Adrenal gland (tissue), 12 donors: Measurements from ENCODE around the gene BCL2. TPM values are rescaled to one million over a fixed set of nuclear protein-coding genes. Genes with fewer than 3 reads are reported as not detected.

ENCODE experiments used
- DNase-seq, 7 donors: peaks; one replicate each; pipeline ENCODE4 v3.0.0-alpha.2; 2019 to 2020
- H3K27ac ChIP-seq, 5 donors: fragments of 200-600 bp; sonication (generic) in 4 of 5; 1 replicate in 3 of 5; 2 replicates in 2 of 5; pipeline versions ENCODE4 v1.5.1 to v1.8.0; 2016 to 2020; ENCODE audit warnings: mild to moderate bottlenecking in 1 of 5
- H3K27me3 ChIP-seq: fragments of 200-600 bp; 2 replicates; pipeline ENCODE4 v1.8.0; 2021
- H3K36me3 ChIP-seq, 2 donors: fragments of 200-600 bp; replicated peaks in 1 of 2; 1 replicate in 1 of 2; 2 replicates in 1 of 2; pipeline versions ENCODE4 v1.5.1 to v1.8.0; 2018 to 2022
- H3K4me1 ChIP-seq, 2 donors: fragments of 200-600 bp; replicated peaks in 1 of 2; 1 replicate in 1 of 2; 2 replicates in 1 of 2; pipeline versions ENCODE4 v1.5.1 to v1.8.0; 2018 to 2021
- H3K4me3 ChIP-seq, 4 donors: fragments of 200-600 bp; sonication (generic) in 3 of 4; one replicate each; pipeline ENCODE4 v1.5.1; 2016 to 2018
- H3K9me3 ChIP-seq, 3 donors: fragments of 200-600 bp; sonication (generic) in 1 of 3; replicated peaks in 1 of 3; 1 replicate in 2 of 3; 2 replicates in 1 of 3; pipeline versions ENCODE4 v1.5.1 to v1.8.0; 2016 to 2021
- CTCF ChIP-seq, 6 experiments: fragments of 450-650 bp in 4 of 6; fragments of 200-600 bp in 2 of 6; sonication (generic) in 1 of 6; IDR thresholded peaks; 1 replicate in 5 of 6; 2 replicates in 1 of 6; pipeline versions ENCODE4 v1.5.1 to v1.8.0; 2016 to 2021; ENCODE audit warnings: antibody characterized with exemption in 6 of 6, mild to moderate bottlenecking in 2 of 6, moderate library complexity in 1 of 6
- POLR2A ChIP-seq, 2 donors: fragments of 450-650 bp; IDR thresholded peaks; one replicate each; pipeline ENCODE4 v1.6.1; 2017; ENCODE audit warnings: antibody characterized with exemption in 2 of 2, mild to moderate bottlenecking in 2 of 2, moderate library complexity in 1 of 2
- WGBS, 4 donors: extraction: QIAGEN DNeasy Blood & Tissue Kit in 2 of 4; methylation state at CpG; one replicate each; pipeline versions ENCODE4 v1.1.5 to v1.1.7; 2013 to 2017; 5-methylcytosine and 5-hydroxymethylcytosine counted together
- intact Hi-C, 2 donors: fragments of 100-400 bp; cut with DNase I; formaldehyde crosslinking; loops; one replicate each; pipeline versions ENCODE4 v1.14.1 to v1.15.0; 2022 to 2023
- polyA plus RNA-seq, 3 donors: library from polyadenylated mRNA; stranded (reverse); fragments of 200-250 nt in 2 of 3; fragments of 350-450 nt in 1 of 3; fragmentation: Illumina TruSeq in 1 of 3; extraction: RNeasy Lipid Tissue Mini Kit (QIAGEN cat#74804) in 1 of 3; gene quantifications; one replicate each; pipeline ENCODE4 v1.2.3, GENCODE V29; 2013 to 2014
- total RNA-seq, 9 donors: library from RNA; depleted of rRNA in 4 of 9; stranded (reverse); fragments of >200 nt in 4 of 9; fragments of 120-200 nt in 1 of 9; fragmentation: NEBNext Ultra II Directional in 1 of 9; extraction: Animal tissue kit (Norgen Biotek cat#: 25700) in 1 of 9; gene quantifications; one replicate each; pipeline versions ENCODE4 v1.1.0 to v1.2.4, GENCODE V29; 2013 to 2023
- donor health status: healthy with polysubstance abuse.
- donor health status: Bipolar disorder and iron deficiency.
- donor health status: DM: yes; HTN: yes; CAD: no.
- donor health status: DM: no; HTN: no; CAD: no.
- donor health status: DM: no; HTN: no; CAD: no.
- donor health status: DM: yes; HTN: yes; CAD: no.

The BCL2 gene
- total and polyA plus RNA-seq, 12 donors = 0.85 to 7.7 (median 3.4) TPM

- Histone ChIP-seq H3K4me3 (no peak overlapping the region), H3K9me3 (no peaks in the 10 kb centered on the region), H3K4me1 (no peaks in the 10 kb centered on the region), H3K36me3 (no peaks in the 10 kb centered on the region), H3K27ac (no peak overlapping the region), H3K27me3 (no peaks in the 10 kb centered on the region)
- intact Hi-C loops = no loop called here
- DNase-seq = no peak
- WGBS, 4 donors = 69 to 81% (median 74%) methylated on average over 9 to 11 of the region's 11 CpGs; no CpG with 5 or more reads in 1 of the 4 donors
- TF ChIP-seq CTCF (IDR thresholded peaks at IDR 0.05) (no peak), POLR2A (IDR thresholded peaks at IDR 0.05) (no peak)
Measured at GRCh38 chr18:63180321-63180720, 139.2 kb downstream of the BCL2 start.

- DNase-seq = no peak
- H3K27me3 ChIP-seq = no peaks in the 10 kb centered on the region
- H3K27ac ChIP-seq = no peak overlapping the region
- H3K9me3 ChIP-seq = no peaks in the 10 kb centered on the region
- H3K36me3 ChIP-seq = no peaks in the 10 kb centered on the region
- intact Hi-C loops = no loop called here
- WGBS, 4 donors = 88 to 97% (median 90%) methylated on average over 9 of the region's 9 CpGs
- TF ChIP-seq CTCF (IDR thresholded peaks at IDR 0.05) (no peak), POLR2A (IDR thresholded peaks at IDR 0.05) (no peak)
- no peaks in the 10 kb centered on the region for H3K4me1 ChIP-seq
- H3K4me3 ChIP-seq = no peak overlapping the region
Measured at GRCh38 chr18:63179422-63179821, 140.1 kb downstream of the BCL2 start.

GRCh38 chr18:63178971-63179370, 140.6 kb downstream of the BCL2 start:
- Histone ChIP-seq H3K27ac (no peak overlapping the region), H3K4me3 (no peak overlapping the region), H3K36me3 (no peaks in the 10 kb centered on the region), H3K27me3 (no peaks in the 10 kb centered on the region), H3K9me3 (no peaks in the 10 kb centered on the region), H3K4me1 (no peaks in the 10 kb centered on the region)
- 87 to 94% (median 90%) methylated on average over 2 of the region's 2 CpGs for WGBS, 4 donors
- no peak for DNase-seq
- TF ChIP-seq CTCF (IDR thresholded peaks at IDR 0.05) (no peak), POLR2A (IDR thresholded peaks at IDR 0.05) (no peak)
- intact Hi-C loops = no loop called here

GRCh38 chr18:63177919-63178821, 141.4 kb downstream of the BCL2 start:
- no peak overlapping the region for H3K4me3 ChIP-seq
- TF ChIP-seq POLR2A (IDR thresholded peaks at IDR 0.05) (no peak), CTCF (IDR thresholded peaks at IDR 0.05) (no peak)
- H3K36me3 ChIP-seq = no peaks in the 10 kb centered on the region
- no peak for DNase-seq
- intact Hi-C loops = no loop called here
- 80 to 89% (median 86%) methylated on average over 25 of the region's 25 CpGs for WGBS, 4 donors
- H3K9me3 ChIP-seq = no peaks in the 10 kb centered on the region
- H3K27me3 ChIP-seq = no peaks in the 10 kb centered on the region
- no peak overlapping the region for H3K27ac ChIP-seq
- H3K4me1 ChIP-seq = no peaks in the 10 kb centered on the region
